ENCODE results near the gene HAUS3. TPM values are rescaled to one million over a fixed set of nuclear protein-coding genes. Genes with fewer than 3 reads are reported as not detected.
A peak's percentile ranks its signal among the peaks of the same experiment; 100 is the strongest.

The HAUS3 gene
- total RNA-seq, 6 experiments from 2014 or later = 3.5 to 5.1 (median 4.6) TPM

DNA sequence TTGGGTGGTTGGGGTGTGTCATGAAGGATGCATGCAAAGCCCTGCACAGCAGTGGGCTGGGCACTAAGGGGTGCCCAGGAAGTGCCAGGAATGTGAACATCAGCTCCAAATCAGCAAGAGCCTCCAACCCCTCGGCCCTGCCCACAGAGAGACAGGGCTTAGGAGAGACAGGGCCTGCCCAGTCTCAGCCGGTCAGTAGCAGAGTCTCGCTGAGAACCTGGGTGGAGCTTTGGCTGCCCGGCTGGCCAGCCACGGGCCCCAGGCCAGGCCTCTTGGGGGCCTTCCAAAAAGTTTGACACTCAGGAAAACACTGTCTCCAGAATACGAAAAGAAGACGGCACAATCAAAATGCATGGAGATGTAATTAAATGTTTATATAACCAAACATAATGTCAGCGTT is 24.3 kb upstream of the HAUS3 start:
- ATAC-seq (peak in 2 of 4 donors; percentile 10 to 17), DNase-seq (peak; percentile 68 to 84 (median 77))
- Histone ChIP-seq H3K36me3 (no peaks in the 10 kb centered on the region), H3K27ac (no peak overlapping the region), H3K9me3 (no peaks in the 10 kb centered on the region), H3K4me1 (peaks cover 0 to 14% (median 1%) of the 10 kb centered on the region in 4 donors), H3K4me3 (no peak overlapping the region), H3K27me3 (no peaks in the 10 kb centered on the region)
- intact Hi-C loops (cut with DNase I) = no loop called here
- TF ChIP-seq POLR2A (IDR thresholded peaks at IDR 0.05) = no peak
- no peak for TF ChIP-seq CTCF (IDR thresholded peaks at IDR 0.05)
- 22% methylated on average over 6 of the region's 8 CpGs for WGBS (ENCODE audit: insufficient coverage, low coverage, low lambda C conversion rate, missing lambda C conversion rate)

DNA sequence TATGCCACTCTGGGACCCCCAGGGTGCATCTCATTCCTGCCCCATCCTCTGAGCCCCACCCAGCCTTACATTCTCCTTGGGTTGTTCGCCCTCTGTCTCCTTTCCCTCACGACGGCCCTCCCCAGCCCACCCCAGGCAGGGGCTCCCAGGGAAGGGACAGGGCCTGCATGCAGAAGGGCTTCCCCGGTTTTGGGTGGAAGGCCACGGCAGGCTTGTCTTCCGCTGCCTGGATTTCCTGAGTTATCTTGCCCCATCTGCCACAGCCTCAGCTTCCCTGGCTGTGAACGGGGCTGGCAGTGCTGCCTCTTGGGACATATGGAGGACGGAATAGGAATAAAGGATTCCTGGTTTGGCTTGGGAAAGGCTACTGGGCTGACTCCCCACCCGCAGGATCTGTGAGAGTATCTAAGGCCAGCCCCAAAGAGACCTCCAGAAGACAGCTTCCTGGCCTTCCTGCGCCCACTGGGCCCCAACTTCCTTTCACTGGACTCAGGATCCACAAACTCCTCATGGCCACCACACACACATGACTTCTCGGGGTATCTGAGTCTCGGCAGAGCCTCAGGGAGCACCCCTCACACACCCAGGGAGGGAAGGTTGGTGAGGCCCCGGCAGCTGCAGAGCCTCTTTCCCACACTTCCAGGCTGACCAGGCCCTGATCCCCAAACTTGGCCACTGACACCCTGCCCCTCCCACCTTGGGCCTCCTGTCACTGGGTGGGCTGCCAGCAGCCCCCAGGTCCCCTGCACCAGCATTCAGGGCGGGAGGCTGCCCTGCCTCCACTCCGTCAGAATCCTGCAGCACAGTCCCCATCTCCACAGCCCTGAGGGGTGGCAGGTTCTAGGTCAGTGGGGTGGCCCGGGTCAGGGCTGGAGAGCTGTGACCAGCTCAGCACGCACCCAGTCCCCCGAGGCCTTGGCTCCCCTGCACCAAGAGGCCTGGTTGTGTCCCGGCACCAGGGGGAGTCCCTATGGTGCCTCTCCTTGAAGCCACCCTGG is 23.5 kb upstream of the HAUS3 start:
- H3K27ac ChIP-seq = no peak overlapping the region

GRCh38 chr4:2264481-2265041 is 22.6 kb upstream of the HAUS3 start:
- no peak overlapping the region for H3K27ac ChIP-seq
- no peaks in the 10 kb centered on the region for H3K27me3 ChIP-seq
- intact Hi-C loops (cut with DNase I) = no loop called here
- H3K9me3 ChIP-seq = no peaks in the 10 kb centered on the region
- no peaks in the 10 kb centered on the region for H3K36me3 ChIP-seq
- no CpG with 5 or more reads among the region's 6 CpGs for WGBS (ENCODE audit: insufficient coverage, low coverage, low lambda C conversion rate, missing lambda C conversion rate)
- ATAC-seq = no peak
- peaks cover 0 to 25% (median 4%) of the 10 kb centered on the region in 4 donors for H3K4me1 ChIP-seq
- peak in 2 of 3 donors; percentile 28 to 50 for DNase-seq
- no peak overlapping the region for H3K4me3 ChIP-seq
- TF ChIP-seq CTCF (IDR thresholded peaks at IDR 0.05) (no peak), POLR2A (IDR thresholded peaks at IDR 0.05) (no peak)

More for the DNA sequence above, 23.5 kb upstream of the HAUS3 start:
- Histone ChIP-seq H3K4me1 (peaks cover 0 to 20% (median 1%) of the 10 kb centered on the region in 4 donors), H3K27me3 (no peaks in the 10 kb centered on the region), H3K9me3 (no peaks in the 10 kb centered on the region), H3K4me3 (no peak overlapping the region), H3K36me3 (no peaks in the 10 kb centered on the region)
- ATAC-seq = no peak
- intact Hi-C loops (cut with DNase I) = no loop called here
- TF ChIP-seq CTCF (IDR thresholded peaks at IDR 0.05) = no peak
- TF ChIP-seq POLR2A (IDR thresholded peaks at IDR 0.05) = no peak
- WGBS (ENCODE audit: insufficient coverage, low coverage, low lambda C conversion rate, missing lambda C conversion rate) = 92% methylated on average over 4 of the region's 19 CpGs
- DNase-seq = peak in 2 of 3 donors; percentile 12 to 47

DNA sequence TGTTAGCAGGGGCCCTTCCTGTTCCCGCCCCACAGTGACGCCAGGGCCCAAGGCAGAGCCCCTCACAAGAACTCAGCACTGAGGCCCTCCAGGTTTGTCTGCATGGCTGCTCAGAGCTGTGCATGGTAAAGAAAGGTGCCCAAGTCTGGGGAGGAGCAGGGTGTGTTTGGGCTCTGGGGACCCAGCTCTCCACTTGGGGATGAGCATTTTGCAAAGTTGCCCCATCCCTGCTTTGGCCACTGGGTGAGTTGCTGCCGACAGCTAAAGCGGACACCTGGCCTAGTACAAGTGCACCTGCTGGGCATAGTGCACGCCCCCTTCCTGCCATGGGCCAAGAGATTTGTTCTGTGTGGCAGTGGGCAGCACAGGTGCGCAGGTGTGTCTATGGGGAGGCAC is 22.0 kb upstream of the HAUS3 start:
- no peak for ATAC-seq
- TF ChIP-seq POLR2A (IDR thresholded peaks at IDR 0.05) = no peak
- TF ChIP-seq CTCF (IDR thresholded peaks at IDR 0.05) = no peak
- Histone ChIP-seq H3K36me3 (no peaks in the 10 kb centered on the region), H3K9me3 (no peaks in the 10 kb centered on the region), H3K27me3 (no peaks in the 10 kb centered on the region), H3K4me1 (peaks cover 0 to 25% (median 4%) of the 10 kb centered on the region in 4 donors), H3K4me3 (no peak overlapping the region), H3K27ac (no peak overlapping the region)
- 100% methylated on average over 2 of the region's 6 CpGs for WGBS (ENCODE audit: insufficient coverage, low coverage, low lambda C conversion rate, missing lambda C conversion rate)
- peak in 1 of 3 donors; percentile 13 for DNase-seq
- intact Hi-C loops (cut with DNase I) = no loop called here

Measured in right lobe of liver (tissue), 6 donors.